GM12892 (cell line): ENCODE data around the gene PLAAT3.

ENCODE experiments used
- POLR2A ChIP-seq: IDR thresholded peaks from 2 replicates; pipeline ENCODE4 v1.6.1; 2011; ENCODE audit warnings: low read depth, low read length, control low read depth
- POLR2AphosphoS5 ChIP-seq: IDR thresholded peaks from 2 replicates; pipeline ENCODE4 v1.6.1; 2011; ENCODE audit warnings: low read depth, low read length, control low read depth
- TAF1 ChIP-seq: IDR thresholded peaks from 2 replicates; pipeline ENCODE4 v1.6.1; 2011; ENCODE audit warnings: low read depth, mild to moderate bottlenecking, control low read depth, low read length, borderline replicate concordance

GRCh38 chr11:63549411-63549810 is 64.8 kb downstream of the PLAAT3 start:
- TF ChIP-seq TAF1 (no peak), POLR2A (no peak), POLR2AphosphoS5 (no peak)
